ENCODE measurements around the gene BMP7. TPM values are rescaled to one million over a fixed set of nuclear protein-coding genes. Genes with fewer than 3 reads are reported as not detected.

The BMP7 gene
- total and polyA plus RNA-seq, 2 of the 8 experiments (the other 6 are each of a cell fraction or from before 2014, with no cell fraction given), result 9.2 to 14.7 TPM

GRCh38 chr20:57255183-57255582 lies 11.3 kb downstream of the BMP7 start:
- 58% methylated on average over 1 of the region's 1 CpG; no CpG with 5 or more reads in 1 of the 2 experiments for WGBS, 2 experiments (ENCODE audit: extremely low coverage in 1 of 2, insufficient coverage in 1 of 2, insufficient read length in 1 of 2, insufficient replicate concordance in 2 of 2, low coverage in 1 of 2, low lambda C conversion rate in 2 of 2, missing lambda C conversion rate in 1 of 2)
- Histone ChIP-seq H3K79me2 (ENCODE audit: control insufficient read depth in 1 of 2, insufficient read depth in 2 of 2, low read length in 2 of 2) (no peaks in the 10 kb centered on the region; a peak in 1 of 4 replicates), H2BK15ac (ENCODE audit: low read length) (no peak overlapping the region), H4K5ac (ENCODE audit: insufficient read length, low read depth, low read length) (no peak overlapping the region), H3K4me1 (replicated peaks in 1 of 4; ENCODE audit: control insufficient read depth in 3 of 4, insufficient read depth in 4 of 4, low read length in 3 of 4) (peaks cover 6 to 28% (median 20%) of the 10 kb centered on the region in 4 experiments), H3K18ac (ENCODE audit: extremely low read depth, low read length) (no peak overlapping the region), H3K4me3 (ENCODE audit: extremely low read depth in 1 of 4, insufficient read depth in 2 of 4, low read depth in 3 of 4, low read length in 4 of 4) (no peak overlapping the region), H3K23ac (ENCODE audit: insufficient read length) (no peak overlapping the region), H3K27me3 (replicated peaks in 1 of 4; ENCODE audit: control insufficient read depth in 3 of 4, extremely low read depth in 1 of 4, insufficient read depth in 3 of 4, low read length in 3 of 4) (peaks cover 4 to 20% (median 14%) of the 10 kb centered on the region in 4 experiments; a peak in 6 of 7 replicates), H3K79me1 (ENCODE audit: low read depth, low read length) (peaks cover 6% of the 10 kb centered on the region), H2BK5ac (ENCODE audit: low read depth, low read length) (no peak overlapping the region), H4K20me1 (replicated peaks in 1 of 2; ENCODE audit: control insufficient read depth in 1 of 2, insufficient read depth in 2 of 2, low read length in 2 of 2) (peaks cover 2 to 7% of the 10 kb centered on the region in 2 experiments), H2AFZ (ENCODE audit: low read length) (no peak overlapping the region), H3K4ac (replicated peaks; ENCODE audit: insufficient read length, low read depth, low read length) (no peak overlapping the region), H3K4me2 (ENCODE audit: insufficient read depth in 1 of 2, low read depth in 2 of 2, low read length in 2 of 2) (no peak overlapping the region), H2BK20ac (ENCODE audit: low read length) (no peak overlapping the region), H3K9me3 (ENCODE audit: insufficient read depth in 2 of 2, low read depth in 1 of 2, low read length in 1 of 2) (no peaks in the 10 kb centered on the region), H3K9ac (replicated peaks in 1 of 4; ENCODE audit: extremely low read depth in 1 of 4, low read depth in 3 of 4, low read length in 3 of 4) (no peak overlapping the region), H4K91ac (replicated peaks; ENCODE audit: insufficient read length, low read length) (no peak overlapping the region), H4K8ac (ENCODE audit: extremely low read depth, insufficient read depth, low read length) (no peak overlapping the region), H3K36me3 (ENCODE audit: control insufficient read depth in 2 of 4, insufficient read depth in 4 of 4, low read length in 3 of 4) (no peaks in the 10 kb centered on the region), H2BK12ac (ENCODE audit: low read depth, low read length) (no peak overlapping the region), H3K56ac (replicated peaks; ENCODE audit: insufficient read length, low read depth, low read length) (no peak overlapping the region), H3K23me2 (ENCODE audit: low read depth, low read length) (no peaks in the 10 kb centered on the region), H2BK120ac (replicated peaks; ENCODE audit: low read depth, low read length) (no peak overlapping the region), H3K14ac (ENCODE audit: insufficient read length) (no peak overlapping the region), H2AK5ac (ENCODE audit: low read depth, low read length) (no peak overlapping the region), H3K27ac (ENCODE audit: low read depth, low read length) (no peak overlapping the region)
- FAIRE-seq, result no peak
- TF ChIP-seq HDAC2 (IDR thresholded peaks at IDR 0.05; ENCODE audit: borderline replicate concordance in 1 of 2, low read depth in 2 of 2, low read length in 2 of 2), result no peak
- TF ChIP-seq POU5F1 (IDR thresholded peaks at IDR 0.05; ENCODE audit: low read depth, low read length), result no peak
- TF ChIP-seq JUND (IDR thresholded peaks at IDR 0.05; ENCODE audit: low read length), result no peak
- no peak for TF ChIP-seq MAX (IDR thresholded peaks at IDR 0.05)
- TF ChIP-seq SIX5 (IDR thresholded peaks at IDR 0.05; ENCODE audit: low read depth, low read length), result no peak
- TF ChIP-seq TEAD4 (IDR thresholded peaks at IDR 0.05; ENCODE audit: low read depth, low read length), result no peak
- no peak for TF ChIP-seq SUZ12 (IDR thresholded peaks at IDR 0.05; ENCODE audit: low read length)
- TF ChIP-seq GTF2F1 (IDR thresholded peaks at IDR 0.05; ENCODE audit: borderline replicate concordance, low read depth, low read length), result no peak
- TF ChIP-seq RBBP5 (IDR thresholded peaks at IDR 0.05; ENCODE audit: borderline replicate concordance, low read depth, low read length), result no peak
- TF ChIP-seq BRCA1 (IDR thresholded peaks at IDR 0.05; ENCODE audit: low read depth, low read length), result no peak
- TF ChIP-seq MAFK (IDR thresholded peaks at IDR 0.05; ENCODE audit: low read depth, low read length), result no peak
- TF ChIP-seq BACH1 (IDR thresholded peaks at IDR 0.05; ENCODE audit: low read length), result no peak
- no peak for TF ChIP-seq NANOG (IDR thresholded peaks at IDR 0.05; ENCODE audit: insufficient read depth, low read depth, low read length, poor library complexity, severe bottlenecking)
- no peak for TF ChIP-seq RNF2 (IDR thresholded peaks at IDR 0.05; ENCODE audit: borderline replicate concordance, low read depth, low read length, missing control alignments, poor library complexity, severe bottlenecking)
- CTCF ChIA-PET (ENCODE audit: partially characterized antibody), result interaction anchor here (1.8 kb wide), 1 partner anchor 12 kb away, joined by 7 read pairs; no protein-coding TSS in a partner anchor
- POLR2A ChIA-PET (ENCODE audit: partially characterized antibody), result no interaction called here
- DNase-seq (ENCODE audit: low read depth in 1 of 2, low spot score in 2 of 2), result no peak

All from H1 (cell line).